Gastrocnemius medialis (tissue), 4 donors: ENCODE results near the gene DAGLB. TPM values are rescaled to one million over a fixed set of nuclear protein-coding genes. Genes with fewer than 3 reads are reported as not detected.

Source experiments
- ATAC-seq, 2 donors: fragments of 150-250 bp; one replicate each; pipeline ENCODE4 v1.9.1; 2016
- DNase-seq, 2 donors: peaks; one replicate each; pipeline ENCODE4 v3.0.0-alpha.2; 2019
- H3K27ac ChIP-seq, 4 donors: fragments of 200-600 bp; sonication (generic); 1 replicate in 1 of 4; 2 replicates in 3 of 4; pipeline ENCODE4 v1.5.1; 2016 to 2018; ENCODE audit warnings: mild to moderate bottlenecking in 2 of 4, moderate library complexity in 1 of 4
- H3K27me3 ChIP-seq, 3 donors: fragments of 200-600 bp; sonication (generic) in 2 of 3; 1 replicate in 1 of 3; 2 replicates in 2 of 3; pipeline versions ENCODE4 v1.5.1 to v1.6.0; 2016 to 2019; ENCODE audit warnings: mild to moderate bottlenecking in 1 of 3, moderate library complexity in 1 of 3
- H3K36me3 ChIP-seq, 2 donors: fragments of 200-600 bp; sonication (generic) in 1 of 2; one replicate each; pipeline ENCODE4 v1.5.1; 2017 to 2018
- H3K4me1 ChIP-seq, 2 donors: fragments of 200-600 bp; sonication (generic) in 1 of 2; one replicate each; pipeline ENCODE4 v1.5.1; 2016 to 2017; ENCODE audit warnings: mild to moderate bottlenecking in 2 of 2
- H3K4me3 ChIP-seq, 4 donors: fragments of 200-600 bp; sonication (generic) in 3 of 4; 1 replicate in 1 of 4; 2 replicates in 3 of 4; pipeline ENCODE4 v1.5.1; 2016 to 2019; ENCODE audit warnings: mild to moderate bottlenecking in 2 of 4
- H3K9me3 ChIP-seq, 3 donors: fragments of 200-600 bp; sonication (generic) in 2 of 3; 1 replicate in 1 of 3; 2 replicates in 2 of 3; pipeline ENCODE4 v1.5.1; 2016 to 2019
- CTCF ChIP-seq, 5 experiments: fragments of 450-650 bp in 3 of 5; fragments of 200-600 bp in 2 of 5; sonication (generic) in 2 of 5; IDR thresholded peaks in 4 of 5; conservative IDR thresholded peaks in 1 of 5; 1 replicate in 4 of 5; 2 replicates in 1 of 5; pipeline ENCODE4 v1.5.1; 2016 to 2019; ENCODE audit warnings: antibody characterized with exemption in 5 of 5, mild to moderate bottlenecking in 3 of 5, moderate library complexity in 3 of 5
- POLR2A ChIP-seq, 2 donors: fragments of 450-650 bp; IDR thresholded peaks; one replicate each; pipeline ENCODE4 v1.6.1; 2017; ENCODE audit warnings: antibody characterized with exemption in 2 of 2, mild to moderate bottlenecking in 2 of 2, moderate library complexity in 2 of 2
- in situ Hi-C, 4 donors: fragments of 200-750 bp; cut with MboI; loops; one replicate each; pipeline versions ENCODE4 v1.15.0 to v1.8.0; 2017; ENCODE audit warnings: low sequenced_read_pairs in 4 of 4
- intact Hi-C: fragments of 100-400 bp; cut with DNase I; formaldehyde crosslinking; loops from one replicate; pipeline ENCODE4 v1.15.1; 2023; ENCODE audit warnings: low total_unique reads
- total RNA-seq, 4 donors: library from RNA; depleted of rRNA; stranded (reverse); fragments of >200 nt; gene quantifications; one replicate each; pipeline versions ENCODE4 v1.1.0 to v1.2.3, GENCODE V29; 2016

DAGLB gene
- total RNA-seq, 4 donors from 2014 or later = 11.7 to 24.0 (median 16.1) TPM

DNA sequence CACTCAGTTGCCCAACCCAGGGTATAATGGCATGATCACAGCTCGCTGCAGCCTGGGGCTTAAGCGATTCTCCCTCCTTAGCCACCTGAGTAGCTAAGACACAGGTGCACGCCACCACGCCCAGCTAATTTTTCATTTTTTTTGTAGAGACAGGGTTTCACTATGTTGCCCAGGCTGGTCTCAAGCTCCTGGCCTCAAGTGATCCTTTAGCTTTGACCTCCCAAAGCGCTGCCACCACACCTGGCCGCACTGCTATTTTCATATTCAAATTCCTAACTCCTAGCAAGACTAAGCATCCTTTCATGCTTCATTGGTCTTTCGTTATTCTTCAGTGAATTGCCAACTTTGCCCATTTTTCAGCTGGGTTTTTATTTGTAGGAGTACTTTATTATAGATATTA, 30.4 kb upstream of the DAGLB start:
- TF ChIP-seq CTCF (IDR thresholded peaks at IDR 0.05 in 4 of 5, conservative IDR thresholded peaks at IDR 0.05 in 1 of 5) (no peak), POLR2A (IDR thresholded peaks at IDR 0.05) (no peak)
- peaks cover 60 to 64% of the 10 kb centered on the region in 2 donors for H3K4me1 ChIP-seq
- H3K27ac ChIP-seq = no peak overlapping the region
- H3K27me3 ChIP-seq = no peaks in the 10 kb centered on the region
- H3K36me3 ChIP-seq = peaks cover 0 to 9% of the 10 kb centered on the region in 2 donors
- ATAC-seq (no peak), DNase-seq (no peak)
- intact Hi-C loops = no loop called here
- no peaks in the 10 kb centered on the region for H3K9me3 ChIP-seq
- in situ Hi-C loops = no loop called here
- H3K4me3 ChIP-seq = no peak overlapping the region

DNA sequence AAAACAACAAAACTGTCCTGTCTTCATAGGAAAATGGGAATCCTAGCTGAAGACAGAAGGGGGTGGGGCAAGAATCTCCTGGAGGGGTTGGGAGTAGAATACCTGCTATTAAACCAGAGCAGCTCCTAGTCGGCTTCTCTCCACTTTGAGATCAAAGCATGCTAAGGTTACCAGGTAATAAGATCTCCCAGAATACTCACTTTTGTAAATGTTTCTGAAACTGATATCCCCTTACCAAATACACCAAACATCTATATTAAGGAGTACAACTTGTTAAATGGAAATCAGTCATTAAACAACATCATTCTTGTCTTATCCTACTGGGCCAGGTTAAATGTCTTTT, 29.5 kb upstream of the DAGLB start:
- Histone ChIP-seq H3K4me3 (peak overlapping the region in 1 of 4 donors; percentile 2), H3K27ac (peak overlapping the region; percentile 38 to 59 (median 48)), H3K4me1 (peaks cover 53 to 56% of the 10 kb centered on the region in 2 donors), H3K27me3 (no peaks in the 10 kb centered on the region), H3K36me3 (peaks cover 0 to 16% of the 10 kb centered on the region in 2 donors), H3K9me3 (no peaks in the 10 kb centered on the region)
- TF ChIP-seq CTCF (IDR thresholded peaks at IDR 0.05 in 4 of 5, conservative IDR thresholded peaks at IDR 0.05 in 1 of 5) (no peak), POLR2A (IDR thresholded peaks at IDR 0.05) (no peak)
- intact Hi-C loops (no loop called here), in situ Hi-C loops (no loop called here)
- ATAC-seq (no peak), DNase-seq (no peak)

- DNase-seq (no peak), ATAC-seq (peak in 1 of 2 donors; percentile 83)
- Histone ChIP-seq H3K4me1 (peaks cover 48 to 52% of the 10 kb centered on the region in 2 donors), H3K36me3 (peaks cover 0 to 21% of the 10 kb centered on the region in 2 donors), H3K9me3 (no peaks in the 10 kb centered on the region), H3K27me3 (no peaks in the 10 kb centered on the region), H3K27ac (peak overlapping the region; percentile 38 to 59 (median 48)), H3K4me3 (peak overlapping the region in 1 of 4 donors; percentile 2)
- intact Hi-C loops (no loop called here), in situ Hi-C loops (no loop called here)
- TF ChIP-seq POLR2A (IDR thresholded peaks at IDR 0.05) (no peak), CTCF (IDR thresholded peaks at IDR 0.05 in 4 of 5, conservative IDR thresholded peaks at IDR 0.05 in 1 of 5) (no peak)
Observed at GRCh38 chr7:6476596-6477317, 29.0 kb upstream of the DAGLB start.

DNA sequence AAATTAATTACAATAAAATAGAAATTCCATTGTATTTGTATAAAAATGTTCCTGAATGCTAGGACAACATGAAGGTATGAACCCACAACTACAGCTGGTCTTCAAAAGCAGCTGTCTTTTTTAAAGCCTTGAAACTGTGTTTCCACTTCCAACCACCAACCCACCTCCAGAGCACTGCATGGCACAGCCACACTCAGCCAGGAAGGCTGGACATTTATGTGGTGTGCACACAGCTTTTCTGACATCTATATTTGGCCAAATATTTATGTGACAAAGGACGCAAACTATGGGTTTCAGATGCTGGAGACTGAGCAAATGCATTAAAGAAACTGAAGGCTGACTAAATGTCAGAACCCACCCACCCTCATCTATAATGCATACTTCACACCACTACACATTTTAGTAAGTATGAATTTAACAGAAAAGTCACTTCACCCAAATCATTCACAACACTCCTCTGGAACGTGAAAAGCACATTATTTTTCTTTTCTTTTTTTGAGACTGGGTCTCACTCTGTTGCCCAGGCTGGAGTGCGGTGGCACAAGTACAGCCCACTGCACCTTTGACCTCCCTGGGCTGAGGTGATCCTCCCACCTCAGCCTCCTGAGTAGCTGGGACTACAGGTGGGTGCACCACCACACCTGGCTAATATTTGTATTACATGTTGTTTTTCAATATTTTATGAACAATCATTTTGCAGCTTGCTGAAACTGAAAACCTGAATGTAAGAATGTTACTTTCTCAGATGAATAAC, 27.9 kb upstream of the DAGLB start:
- DNase-seq (no peak), ATAC-seq (no peak)
- no peaks in the 10 kb centered on the region for H3K9me3 ChIP-seq
- H3K27ac ChIP-seq = no peak overlapping the region
- H3K4me3 ChIP-seq = no peak overlapping the region
- H3K36me3 ChIP-seq = peaks cover 0 to 23% of the 10 kb centered on the region in 2 donors
- TF ChIP-seq CTCF (IDR thresholded peaks at IDR 0.05 in 4 of 5, conservative IDR thresholded peaks at IDR 0.05 in 1 of 5) (no peak), POLR2A (IDR thresholded peaks at IDR 0.05) (no peak)
- H3K4me1 ChIP-seq = peaks cover 36 to 42% of the 10 kb centered on the region in 2 donors
- in situ Hi-C loops = no loop called here
- H3K27me3 ChIP-seq = no peaks in the 10 kb centered on the region
- intact Hi-C loops = no loop called here
